H9 (cell line): ENCODE measurements around the gene SMTN. TPM values are rescaled to one million over a fixed set of nuclear protein-coding genes. Genes with fewer than 3 reads are reported as not detected.
A peak's percentile ranks its signal among the peaks of the same experiment; 100 is the strongest.

Experiments used
- DNase-seq: peaks from one replicate; pipeline ENCODE4 v3.0.0-alpha.2; 2017
- H2AFZ ChIP-seq: one replicate; pipeline ENCODE4 v1.6.1; 2013; ENCODE audit warnings: mild to moderate bottlenecking, low read length, control low read depth, moderate library complexity
- H2AK5ac ChIP-seq: 2 replicates; pipeline ENCODE4 v1.6.1; 2013; ENCODE audit warnings: low read length, control low read depth, mixed read lengths; ENCODE audit not compliant: insufficient read length
- H2BK120ac ChIP-seq: one replicate; pipeline ENCODE4 v1.6.1; 2013; ENCODE audit warnings: low read depth, mild to moderate bottlenecking, low read length, control low read depth, inconsistent platforms; ENCODE audit not compliant: poor library complexity, severe bottlenecking
- H2BK12ac ChIP-seq: 2 replicates; pipeline ENCODE4 v1.6.1; 2013; ENCODE audit warnings: low read length, control low read depth, mixed read lengths, low read depth; ENCODE audit not compliant: insufficient read length
- H2BK15ac ChIP-seq: 2 replicates; pipeline ENCODE4 v1.6.1; 2013; ENCODE audit warnings: low read depth, low read length, control low read depth
- H2BK20ac ChIP-seq: one replicate; pipeline ENCODE4 v1.6.1; 2013; ENCODE audit warnings: low read depth, mild to moderate bottlenecking, low read length, control low read depth, inconsistent platforms; ENCODE audit not compliant: poor library complexity, severe bottlenecking
- H2BK5ac ChIP-seq: 2 replicates; pipeline ENCODE4 v1.6.1; 2013; ENCODE audit warnings: low read length, control low read depth, mixed read lengths; ENCODE audit not compliant: insufficient read length
- H3K14ac ChIP-seq: 2 replicates; pipeline ENCODE4 v1.6.1; 2013; ENCODE audit warnings: low read length, control low read depth; ENCODE audit not compliant: insufficient read depth
- H3K18ac ChIP-seq: 2 replicates; pipeline ENCODE4 v1.6.1; 2013; ENCODE audit warnings: low read depth, mild to moderate bottlenecking, mixed read lengths, low read length, control low read depth; ENCODE audit not compliant: insufficient read length
- H3K23ac ChIP-seq: 2 replicates; pipeline ENCODE4 v1.6.1; 2013; ENCODE audit warnings: low read length, control low read depth, mixed read lengths, low read depth; ENCODE audit not compliant: insufficient read length
- H3K23me2 ChIP-seq: 2 replicates; pipeline ENCODE4 v1.6.1; 2013; ENCODE audit warnings: low read depth, mild to moderate bottlenecking, mixed read lengths, low read length, control low read depth; ENCODE audit not compliant: insufficient read length, poor library complexity, severe bottlenecking
- H3K27ac ChIP-seq: 2 replicates; pipeline ENCODE4 v1.5.1; 2013; ENCODE audit warnings: low read length, control low read depth, mixed read lengths, low read depth; ENCODE audit not compliant: insufficient read length
- H3K27me3 ChIP-seq: 2 replicates; pipeline ENCODE4 v1.6.1; 2013; ENCODE audit warnings: low read length, control low read depth, inconsistent platforms; ENCODE audit not compliant: insufficient read depth
- H3K4ac ChIP-seq: 2 replicates; pipeline ENCODE4 v1.6.1; 2013; ENCODE audit warnings: low read depth, mild to moderate bottlenecking, control low read depth, inconsistent platforms, low read length, moderate library complexity
- H3K4me1 ChIP-seq: 2 replicates; pipeline ENCODE4 v1.6.1; 2013; ENCODE audit warnings: low read length, control low read depth, inconsistent platforms; ENCODE audit not compliant: insufficient read depth
- H3K4me2 ChIP-seq: 2 replicates; pipeline ENCODE4 v1.6.1; 2013; ENCODE audit warnings: low read length, control low read depth, mixed read lengths; ENCODE audit not compliant: insufficient read length, insufficient read depth
- H3K56ac ChIP-seq: 2 replicates; pipeline ENCODE4 v1.6.1; 2013; ENCODE audit warnings: low read depth, mild to moderate bottlenecking, mixed read lengths, low read length, control low read depth; ENCODE audit not compliant: insufficient read length
- H3K79me1 ChIP-seq: 2 replicates; pipeline ENCODE4 v1.6.1; 2013; ENCODE audit warnings: low read depth, mild to moderate bottlenecking, moderate library complexity, low read length, control low read depth, inconsistent platforms; ENCODE audit not compliant: insufficient read depth, poor library complexity, severe bottlenecking
- H3K79me2 ChIP-seq: 2 replicates; pipeline ENCODE4 v1.6.1; 2013; ENCODE audit warnings: low read length, control low read depth, inconsistent platforms; ENCODE audit not compliant: insufficient read depth
- H3K9ac ChIP-seq: 2 replicates; pipeline ENCODE4 v1.6.1; 2013; ENCODE audit warnings: low read length, control low read depth, mixed read lengths; ENCODE audit not compliant: insufficient read length; ENCODE audit errors: extremely low read depth
- H3K9me3 ChIP-seq: one replicate; pipeline ENCODE4 v1.6.1; 2013; ENCODE audit warnings: low read depth, low read length, inconsistent platforms; ENCODE audit not compliant: control insufficient read depth
- H3T11ph ChIP-seq: one replicate; pipeline ENCODE4 v1.6.1; 2013; ENCODE audit warnings: mild to moderate bottlenecking, low read length, control low read depth, inconsistent platforms
- H4K20me1 ChIP-seq: one replicate; pipeline ENCODE4 v1.6.1; 2013; ENCODE audit not compliant: control insufficient read depth, insufficient read length, insufficient read depth
- H4K5ac ChIP-seq: 2 replicates; pipeline ENCODE4 v1.6.1; 2013; ENCODE audit warnings: low read depth, mild to moderate bottlenecking, mixed read lengths, low read length, control low read depth; ENCODE audit not compliant: insufficient read length
- H4K8ac ChIP-seq: replicated peaks from 2 replicates; pipeline ENCODE4 v1.6.1; 2013; ENCODE audit warnings: low read length, control low read depth, mixed read lengths, low read depth; ENCODE audit not compliant: insufficient read length
- H4K91ac ChIP-seq: 2 replicates; pipeline ENCODE4 v1.6.1; 2013; ENCODE audit warnings: low read depth, mild to moderate bottlenecking, moderate library complexity, mixed read lengths, low read length, control low read depth; ENCODE audit not compliant: insufficient read length
- H3K27ac Mint-ChIP-seq, 3 experiments: 2 replicates in 2 of 3; 3 replicates in 1 of 3; pipeline ENCODE4 v1.8.0; 2020 to 2021; ENCODE audit warnings: mixed read lengths in 3 of 3, mild to moderate bottlenecking in 1 of 3, moderate library complexity in 1 of 3
- H3K27me3 Mint-ChIP-seq: 2 replicates; pipeline ENCODE4 v1.8.0; 2021; ENCODE audit warnings: low read depth, mild to moderate bottlenecking, moderate library complexity, mixed read lengths
- H3K36me3 Mint-ChIP-seq, 3 experiments: 2 replicates in 2 of 3; 3 replicates in 1 of 3; pipeline ENCODE4 v1.8.0; 2020 to 2021; ENCODE audit warnings: low read depth in 3 of 3, mixed read lengths in 3 of 3; ENCODE audit not compliant: insufficient read depth in 1 of 3
- H3K4me1 Mint-ChIP-seq, 2 experiments: 2 replicates each; pipeline ENCODE4 v1.8.0; 2020; ENCODE audit warnings: mixed read lengths in 2 of 2
- H3K4me3 Mint-ChIP-seq, 2 experiments: 2 replicates in 1 of 2; 3 replicates in 1 of 2; pipeline ENCODE4 v1.8.0; 2020 to 2021; ENCODE audit warnings: mild to moderate bottlenecking in 2 of 2, mixed read lengths in 2 of 2, moderate library complexity in 1 of 2
- H3K9me3 Mint-ChIP-seq, 2 experiments: 2 replicates in 1 of 2; 3 replicates in 1 of 2; pipeline ENCODE4 v1.8.0; 2020; ENCODE audit warnings: mild to moderate bottlenecking in 2 of 2, mixed read lengths in 2 of 2, moderate library complexity in 1 of 2
- CTCF ChIP-seq: fragments of 200-600 bp; sonication (generic); conservative IDR thresholded peaks from 3 replicates; pipeline ENCODE4 v1.8.0; 2021; ENCODE audit warnings: antibody characterized with exemption, mild to moderate bottlenecking
- whole genome bisulfite sequencing: extraction: QIAGEN DNeasy Blood & Tissue Kit; methylation state at CpG from one replicate; pipeline ENCODE4 v1.1.7; 2013; ENCODE audit warnings: missing lambda C conversion rate, low lambda C conversion rate, mixed read lengths; ENCODE audit not compliant: insufficient read length; ENCODE audit errors: extremely low coverage; 5-methylcytosine and 5-hydroxymethylcytosine counted together
- total RNA-seq: library from RNA; stranded (reverse); gene quantifications from 2 replicates; pipeline ENCODE4 v1.2.1, GENCODE V29; 2021

SMTN gene
- total RNA-seq, 1 experiment from 2014 or later = 23.4 TPM

DNA sequence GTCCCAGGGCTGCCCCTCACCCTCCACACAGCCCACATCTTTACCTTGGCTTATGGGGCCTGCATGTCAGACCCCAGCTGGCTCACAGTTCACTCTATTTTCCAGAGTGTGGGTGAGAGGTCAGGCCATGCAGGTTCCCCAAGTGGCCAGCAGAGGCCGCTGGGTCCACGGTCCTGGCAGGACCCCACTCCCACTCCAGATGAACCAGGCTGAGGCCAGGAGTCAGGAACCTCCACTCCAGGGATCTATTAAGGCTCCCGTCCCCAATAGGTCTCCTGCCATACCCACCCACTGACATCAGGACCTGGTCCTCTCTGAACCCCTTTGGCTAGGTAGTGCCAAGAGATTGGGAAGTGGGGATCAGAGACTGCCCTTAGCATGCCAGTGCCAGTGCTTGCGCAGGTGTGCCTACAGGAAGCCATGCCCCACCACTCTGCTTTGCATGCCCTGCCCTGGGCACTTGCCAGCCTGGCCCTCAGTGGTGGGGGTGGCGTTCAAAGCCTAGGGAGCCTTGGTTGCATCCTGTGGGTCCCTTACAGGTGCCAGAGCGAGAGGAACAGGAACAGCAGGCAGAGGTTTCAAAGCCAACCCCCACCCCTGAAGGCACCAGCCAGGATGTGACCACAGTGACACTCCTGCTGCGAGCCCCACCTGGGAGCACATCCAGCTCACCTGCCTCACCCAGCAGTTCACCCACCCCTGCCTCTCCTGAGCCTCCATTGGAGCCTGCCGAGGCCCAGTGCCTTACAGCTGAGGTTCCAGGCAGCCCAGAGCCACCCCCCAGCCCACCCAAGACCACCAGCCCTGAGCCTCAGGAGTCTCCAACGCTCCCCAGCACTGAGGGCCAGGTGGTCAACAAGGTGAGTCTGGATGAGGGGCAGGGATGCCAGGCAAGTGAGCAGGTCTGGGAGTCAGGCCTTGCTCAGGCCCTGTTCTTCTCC is 8.3 kb downstream of the SMTN start:
- Histone ChIP-seq H2BK20ac (no peak overlapping the region), H3K9me3 (no peaks in the 10 kb centered on the region), H3K4me1 (no peaks in the 10 kb centered on the region), H3K79me1 (no peaks in the 10 kb centered on the region), H4K91ac (no peak overlapping the region), H3K18ac (no peak overlapping the region), H3K4me2 (no peak overlapping the region), H3K9ac (no peak overlapping the region), H3K79me2 (no peaks in the 10 kb centered on the region), H3T11ph (no peak overlapping the region), H2AK5ac (no peak overlapping the region), H2AFZ (no peak overlapping the region), H3K23ac (no peak overlapping the region), H2BK120ac (no peak overlapping the region), H4K5ac (no peak overlapping the region), H3K27me3 (no peaks in the 10 kb centered on the region), H4K20me1 (no peaks in the 10 kb centered on the region), H3K27ac (no peak overlapping the region), H3K23me2 (peaks cover 2% of the 10 kb centered on the region), H2BK12ac (no peak overlapping the region), H3K56ac (no peak overlapping the region), H2BK5ac (no peak overlapping the region), H3K14ac (no peak overlapping the region), H2BK15ac (no peak overlapping the region), H3K4ac (no peak overlapping the region), H4K8ac (no peak overlapping the region)
- Mint-ChIP-seq H3K27me3 (no peaks in the 10 kb centered on the region), H3K36me3 (peaks cover 0 to 4% (median 0%) of the 10 kb centered on the region in 3 experiments; a peak in 2 of 7 replicates), H3K4me1 (peaks cover under 1 to 16% of the 10 kb centered on the region in 2 experiments; a peak in 3 of 4 replicates), H3K27ac (peak overlapping the region in 2 of 3 experiments; percentile 27 to 86; a peak in 1 of 7 replicates), H3K9me3 (no peaks in the 10 kb centered on the region), H3K4me3 (no peak overlapping the region)
- WGBS = no CpG with 5 or more reads among the region's 9 CpGs
- no peak for DNase-seq
- peak; percentile 80 for TF ChIP-seq CTCF
